WTC11 (cell line): ENCODE data around the gene SLC22A12. TPM values are rescaled to one million over a fixed set of nuclear protein-coding genes. Genes with fewer than 3 reads are reported as not detected.

Experiments
- CREM ChIP-seq: sonication (generic); formaldehyde crosslinking; IDR thresholded peaks from 2 replicates; pipeline ENCODE4 v1.8.1; 2022; ENCODE audit warnings: mild to moderate bottlenecking, missing genetic modification reagents, moderate library complexity
- JUN ChIP-seq: sonication (generic); formaldehyde crosslinking; IDR thresholded peaks from 2 replicates; pipeline ENCODE4 v1.8.0; 2023; ENCODE audit warnings: mild to moderate bottlenecking, missing genetic modification reagents
- KAT7 ChIP-seq: sonication (generic); formaldehyde crosslinking; IDR thresholded peaks from 2 replicates; pipeline ENCODE4 v1.8.1; 2023; ENCODE audit warnings: missing genetic modification reagents, mild to moderate bottlenecking, borderline replicate concordance
- MYBL2 ChIP-seq: sonication (generic); formaldehyde crosslinking; IDR thresholded peaks from 2 replicates; pipeline ENCODE4 v1.8.1; 2023; ENCODE audit warnings: mild to moderate bottlenecking, moderate library complexity, missing genetic modification reagents
- SP1 ChIP-seq: sonication (generic); formaldehyde crosslinking; conservative IDR thresholded peaks from 2 replicates; pipeline ENCODE4 v1.8.1; 2022; ENCODE audit warnings: missing genetic modification reagents
- TEAD4 ChIP-seq: sonication (generic); formaldehyde crosslinking; IDR thresholded peaks from 2 replicates; pipeline ENCODE4 v1.8.0; 2022; ENCODE audit warnings: mild to moderate bottlenecking, missing genetic modification reagents
- ZNF138 ChIP-seq: sonication (generic); formaldehyde crosslinking; conservative IDR thresholded peaks from 2 replicates; pipeline ENCODE4 v1.8.1; 2022; ENCODE audit warnings: mild to moderate bottlenecking, moderate library complexity, missing genetic modification reagents
- ZNF219 ChIP-seq: sonication (generic); formaldehyde crosslinking; IDR thresholded peaks from 2 replicates; pipeline ENCODE4 v1.8.0; 2023; ENCODE audit warnings: missing genetic modification reagents, mild to moderate bottlenecking, borderline replicate concordance
- ZNF232 ChIP-seq: sonication (generic); formaldehyde crosslinking; IDR thresholded peaks from 2 replicates; pipeline ENCODE4 v1.8.0; 2022; ENCODE audit warnings: mild to moderate bottlenecking, missing genetic modification reagents
- total RNA-seq: library from RNA; stranded (reverse); gene quantifications from 3 replicates; pipeline ENCODE4 v1.2.3, GENCODE V29; 2021
- TF ChIP-seq, protein P1 (sequence below): fragments of 250-450 bp; sonication (Bioruptor Pico); IDR thresholded peaks from 2 replicates; pipeline ENCODE4 v1.9.0; 2021; ENCODE audit warnings: mild to moderate bottlenecking, borderline replicate concordance
- TF ChIP-seq, protein P2 (sequence below): fragments of 250-450 bp; sonication (Bioruptor Pico); IDR thresholded peaks from 2 replicates; pipeline ENCODE4 v2.1.2; 2022; ENCODE audit warnings: mild to moderate bottlenecking, moderate library complexity
- TF ChIP-seq, protein P3 (sequence below): fragments of 250-450 bp; sonication (Bioruptor Pico); IDR thresholded peaks from 2 replicates; pipeline ENCODE4 v1.9.0; 2021; ENCODE audit warnings: moderate library complexity, mild to moderate bottlenecking, inconsistent platforms, borderline replicate concordance
- TF ChIP-seq, protein P4 (sequence below): sonication (generic); formaldehyde crosslinking; IDR thresholded peaks from 2 replicates; pipeline ENCODE4 v1.8.1; 2023; ENCODE audit warnings: mild to moderate bottlenecking, missing genetic modification reagents, borderline replicate concordance
- TF ChIP-seq, protein P5 (sequence below): sonication (generic); formaldehyde crosslinking; IDR thresholded peaks from 2 replicates; pipeline ENCODE4 v1.8.0; 2022; ENCODE audit warnings: mild to moderate bottlenecking, missing genetic modification reagents
- TF ChIP-seq, protein P6 (sequence below): sonication (generic); formaldehyde crosslinking; IDR thresholded peaks from 2 replicates; pipeline ENCODE4 v1.8.1; 2023; ENCODE audit warnings: mild to moderate bottlenecking, moderate library complexity, missing genetic modification reagents
- TF ChIP-seq, protein P7 (sequence below): sonication (generic); formaldehyde crosslinking; IDR thresholded peaks from 2 replicates; pipeline ENCODE4 v1.8.1; 2022; ENCODE audit warnings: low read depth, mild to moderate bottlenecking, moderate library complexity, missing genetic modification reagents, borderline replicate concordance
- TF ChIP-seq, protein P8 (sequence below): sonication (generic); formaldehyde crosslinking; IDR thresholded peaks from 2 replicates; pipeline ENCODE4 v1.8.1; 2023; ENCODE audit warnings: mild to moderate bottlenecking, missing genetic modification reagents
- TF ChIP-seq, protein P9 (sequence below): sonication (generic); formaldehyde crosslinking; IDR thresholded peaks from 2 replicates; pipeline ENCODE4 v1.8.1; 2023; ENCODE audit warnings: mild to moderate bottlenecking, missing genetic modification reagents

Gene SLC22A12
- total RNA-seq, 1 experiment from 2014 or later, result not detected

DNA sequence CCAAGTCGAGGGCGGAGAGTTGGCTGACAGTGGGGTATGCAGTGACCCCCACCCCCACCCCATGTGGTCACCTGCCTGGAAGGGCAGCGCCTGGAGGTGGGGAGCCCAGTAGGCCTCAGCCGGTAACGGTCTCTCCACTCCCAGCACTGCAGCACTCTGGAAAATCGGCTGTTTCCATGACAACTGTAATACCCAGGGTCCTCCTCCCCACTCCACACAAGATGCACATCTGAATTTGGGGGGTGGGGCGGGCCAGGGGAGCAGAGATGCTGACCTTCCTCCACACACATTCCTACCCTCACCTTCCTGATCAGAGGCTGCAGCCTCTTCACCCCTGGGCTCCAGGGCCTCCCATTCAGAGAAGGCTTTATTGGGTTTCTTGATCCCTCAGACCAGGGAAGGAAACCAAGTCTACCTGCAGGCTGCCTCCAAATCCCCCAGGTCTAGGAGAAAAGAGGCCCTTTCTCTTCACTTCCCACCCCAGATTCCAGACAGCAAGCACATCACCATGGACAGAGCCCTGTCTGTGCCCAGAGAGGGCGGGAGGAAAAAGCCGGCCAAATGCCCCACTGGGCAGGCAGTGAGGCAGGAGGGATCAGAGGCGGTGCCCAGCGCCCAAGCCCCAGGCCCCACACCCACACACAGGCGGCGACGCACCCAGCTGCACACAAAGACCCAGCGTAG lies 46.5 kb downstream of the SLC22A12 start (continued):
- TF ChIP-seq, protein P1, sequence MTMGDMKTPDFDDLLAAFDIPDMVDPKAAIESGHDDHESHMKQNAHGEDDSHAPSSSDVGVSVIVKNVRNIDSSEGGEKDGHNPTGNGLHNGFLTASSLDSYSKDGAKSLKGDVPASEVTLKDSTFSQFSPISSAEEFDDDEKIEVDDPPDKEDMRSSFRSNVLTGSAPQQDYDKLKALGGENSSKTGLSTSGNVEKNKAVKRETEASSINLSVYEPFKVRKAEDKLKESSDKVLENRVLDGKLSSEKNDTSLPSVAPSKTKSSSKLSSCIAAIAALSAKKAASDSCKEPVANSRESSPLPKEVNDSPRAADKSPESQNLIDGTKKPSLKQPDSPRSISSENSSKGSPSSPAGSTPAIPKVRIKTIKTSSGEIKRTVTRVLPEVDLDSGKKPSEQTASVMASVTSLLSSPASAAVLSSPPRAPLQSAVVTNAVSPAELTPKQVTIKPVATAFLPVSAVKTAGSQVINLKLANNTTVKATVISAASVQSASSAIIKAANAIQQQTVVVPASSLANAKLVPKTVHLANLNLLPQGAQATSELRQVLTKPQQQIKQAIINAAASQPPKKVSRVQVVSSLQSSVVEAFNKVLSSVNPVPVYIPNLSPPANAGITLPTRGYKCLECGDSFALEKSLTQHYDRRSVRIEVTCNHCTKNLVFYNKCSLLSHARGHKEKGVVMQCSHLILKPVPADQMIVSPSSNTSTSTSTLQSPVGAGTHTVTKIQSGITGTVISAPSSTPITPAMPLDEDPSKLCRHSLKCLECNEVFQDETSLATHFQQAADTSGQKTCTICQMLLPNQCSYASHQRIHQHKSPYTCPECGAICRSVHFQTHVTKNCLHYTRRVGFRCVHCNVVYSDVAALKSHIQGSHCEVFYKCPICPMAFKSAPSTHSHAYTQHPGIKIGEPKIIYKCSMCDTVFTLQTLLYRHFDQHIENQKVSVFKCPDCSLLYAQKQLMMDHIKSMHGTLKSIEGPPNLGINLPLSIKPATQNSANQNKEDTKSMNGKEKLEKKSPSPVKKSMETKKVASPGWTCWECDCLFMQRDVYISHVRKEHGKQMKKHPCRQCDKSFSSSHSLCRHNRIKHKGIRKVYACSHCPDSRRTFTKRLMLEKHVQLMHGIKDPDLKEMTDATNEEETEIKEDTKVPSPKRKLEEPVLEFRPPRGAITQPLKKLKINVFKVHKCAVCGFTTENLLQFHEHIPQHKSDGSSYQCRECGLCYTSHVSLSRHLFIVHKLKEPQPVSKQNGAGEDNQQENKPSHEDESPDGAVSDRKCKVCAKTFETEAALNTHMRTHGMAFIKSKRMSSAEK (CRISPR knock-in tag), result no peak
- TF ChIP-seq, protein P2, sequence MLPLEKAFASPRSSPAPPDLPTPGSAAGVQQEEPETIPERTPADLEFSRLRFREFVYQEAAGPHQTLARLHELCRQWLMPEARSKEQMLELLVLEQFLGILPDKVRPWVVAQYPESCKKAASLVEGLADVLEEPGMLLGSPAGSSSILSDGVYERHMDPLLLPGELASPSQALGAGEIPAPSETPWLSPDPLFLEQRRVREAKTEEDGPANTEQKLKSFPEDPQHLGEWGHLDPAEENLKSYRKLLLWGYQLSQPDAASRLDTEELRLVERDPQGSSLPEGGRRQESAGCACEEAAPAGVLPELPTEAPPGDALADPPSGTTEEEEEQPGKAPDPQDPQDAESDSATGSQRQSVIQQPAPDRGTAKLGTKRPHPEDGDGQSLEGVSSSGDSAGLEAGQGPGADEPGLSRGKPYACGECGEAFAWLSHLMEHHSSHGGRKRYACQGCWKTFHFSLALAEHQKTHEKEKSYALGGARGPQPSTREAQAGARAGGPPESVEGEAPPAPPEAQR (CRISPR knock-in tag), result no peak
- TF ChIP-seq, protein P3, sequence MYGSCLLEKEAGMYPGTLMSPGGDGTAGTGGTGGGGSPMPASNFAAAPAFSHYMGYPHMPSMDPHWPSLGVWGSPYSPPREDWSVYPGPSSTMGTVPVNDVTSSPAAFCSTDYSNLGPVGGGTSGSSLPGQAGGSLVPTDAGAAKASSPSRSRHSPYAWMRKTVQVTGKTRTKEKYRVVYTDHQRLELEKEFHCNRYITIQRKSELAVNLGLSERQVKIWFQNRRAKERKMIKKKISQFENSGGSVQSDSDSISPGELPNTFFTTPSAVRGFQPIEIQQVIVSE (CRISPR knock-in tag), result no peak
- TF ChIP-seq KAT7 (CRISPR knock-in tag), result no peak
- TF ChIP-seq SP1 (CRISPR knock-in tag), result no peak; the same call in 1 of the 2 replicates
- TF ChIP-seq ZNF138 (CRISPR knock-in tag), result no peak
- TF ChIP-seq ZNF232, result no peak
- TF ChIP-seq, protein P4, sequence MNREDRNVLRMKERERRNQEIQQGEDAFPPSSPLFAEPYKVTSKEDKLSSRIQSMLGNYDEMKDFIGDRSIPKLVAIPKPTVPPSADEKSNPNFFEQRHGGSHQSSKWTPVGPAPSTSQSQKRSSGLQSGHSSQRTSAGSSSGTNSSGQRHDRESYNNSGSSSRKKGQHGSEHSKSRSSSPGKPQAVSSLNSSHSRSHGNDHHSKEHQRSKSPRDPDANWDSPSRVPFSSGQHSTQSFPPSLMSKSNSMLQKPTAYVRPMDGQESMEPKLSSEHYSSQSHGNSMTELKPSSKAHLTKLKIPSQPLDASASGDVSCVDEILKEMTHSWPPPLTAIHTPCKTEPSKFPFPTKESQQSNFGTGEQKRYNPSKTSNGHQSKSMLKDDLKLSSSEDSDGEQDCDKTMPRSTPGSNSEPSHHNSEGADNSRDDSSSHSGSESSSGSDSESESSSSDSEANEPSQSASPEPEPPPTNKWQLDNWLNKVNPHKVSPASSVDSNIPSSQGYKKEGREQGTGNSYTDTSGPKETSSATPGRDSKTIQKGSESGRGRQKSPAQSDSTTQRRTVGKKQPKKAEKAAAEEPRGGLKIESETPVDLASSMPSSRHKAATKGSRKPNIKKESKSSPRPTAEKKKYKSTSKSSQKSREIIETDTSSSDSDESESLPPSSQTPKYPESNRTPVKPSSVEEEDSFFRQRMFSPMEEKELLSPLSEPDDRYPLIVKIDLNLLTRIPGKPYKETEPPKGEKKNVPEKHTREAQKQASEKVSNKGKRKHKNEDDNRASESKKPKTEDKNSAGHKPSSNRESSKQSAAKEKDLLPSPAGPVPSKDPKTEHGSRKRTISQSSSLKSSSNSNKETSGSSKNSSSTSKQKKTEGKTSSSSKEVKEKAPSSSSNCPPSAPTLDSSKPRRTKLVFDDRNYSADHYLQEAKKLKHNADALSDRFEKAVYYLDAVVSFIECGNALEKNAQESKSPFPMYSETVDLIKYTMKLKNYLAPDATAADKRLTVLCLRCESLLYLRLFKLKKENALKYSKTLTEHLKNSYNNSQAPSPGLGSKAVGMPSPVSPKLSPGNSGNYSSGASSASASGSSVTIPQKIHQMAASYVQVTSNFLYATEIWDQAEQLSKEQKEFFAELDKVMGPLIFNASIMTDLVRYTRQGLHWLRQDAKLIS (CRISPR knock-in tag), result no peak
- TF ChIP-seq, protein P5, sequence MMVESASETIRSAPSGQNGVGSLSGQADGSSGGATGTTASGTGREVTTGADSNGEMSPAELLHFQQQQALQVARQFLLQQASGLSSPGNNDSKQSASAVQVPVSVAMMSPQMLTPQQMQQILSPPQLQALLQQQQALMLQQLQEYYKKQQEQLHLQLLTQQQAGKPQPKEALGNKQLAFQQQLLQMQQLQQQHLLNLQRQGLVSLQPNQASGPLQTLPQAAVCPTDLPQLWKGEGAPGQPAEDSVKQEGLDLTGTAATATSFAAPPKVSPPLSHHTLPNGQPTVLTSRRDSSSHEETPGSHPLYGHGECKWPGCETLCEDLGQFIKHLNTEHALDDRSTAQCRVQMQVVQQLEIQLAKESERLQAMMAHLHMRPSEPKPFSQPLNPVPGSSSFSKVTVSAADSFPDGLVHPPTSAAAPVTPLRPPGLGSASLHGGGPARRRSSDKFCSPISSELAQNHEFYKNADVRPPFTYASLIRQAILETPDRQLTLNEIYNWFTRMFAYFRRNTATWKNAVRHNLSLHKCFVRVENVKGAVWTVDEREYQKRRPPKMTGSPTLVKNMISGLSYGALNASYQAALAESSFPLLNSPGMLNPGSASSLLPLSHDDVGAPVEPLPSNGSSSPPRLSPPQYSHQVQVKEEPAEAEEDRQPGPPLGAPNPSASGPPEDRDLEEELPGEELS, result no peak
- TF ChIP-seq, protein P6, sequence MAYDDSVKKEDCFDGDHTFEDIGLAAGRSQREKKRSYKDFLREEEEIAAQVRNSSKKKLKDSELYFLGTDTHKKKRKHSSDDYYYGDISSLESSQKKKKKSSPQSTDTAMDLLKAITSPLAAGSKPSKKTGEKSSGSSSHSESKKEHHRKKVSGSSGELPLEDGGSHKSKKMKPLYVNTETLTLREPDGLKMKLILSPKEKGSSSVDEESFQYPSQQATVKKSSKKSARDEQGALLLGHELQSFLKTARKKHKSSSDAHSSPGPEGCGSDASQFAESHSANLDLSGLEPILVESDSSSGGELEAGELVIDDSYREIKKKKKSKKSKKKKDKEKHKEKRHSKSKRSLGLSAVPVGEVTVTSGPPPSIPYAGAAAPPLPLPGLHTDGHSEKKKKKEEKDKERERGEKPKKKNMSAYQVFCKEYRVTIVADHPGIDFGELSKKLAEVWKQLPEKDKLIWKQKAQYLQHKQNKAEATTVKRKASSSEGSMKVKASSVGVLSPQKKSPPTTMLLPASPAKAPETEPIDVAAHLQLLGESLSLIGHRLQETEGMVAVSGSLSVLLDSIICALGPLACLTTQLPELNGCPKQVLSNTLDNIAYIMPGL, result no peak
- TF ChIP-seq, protein P7, sequence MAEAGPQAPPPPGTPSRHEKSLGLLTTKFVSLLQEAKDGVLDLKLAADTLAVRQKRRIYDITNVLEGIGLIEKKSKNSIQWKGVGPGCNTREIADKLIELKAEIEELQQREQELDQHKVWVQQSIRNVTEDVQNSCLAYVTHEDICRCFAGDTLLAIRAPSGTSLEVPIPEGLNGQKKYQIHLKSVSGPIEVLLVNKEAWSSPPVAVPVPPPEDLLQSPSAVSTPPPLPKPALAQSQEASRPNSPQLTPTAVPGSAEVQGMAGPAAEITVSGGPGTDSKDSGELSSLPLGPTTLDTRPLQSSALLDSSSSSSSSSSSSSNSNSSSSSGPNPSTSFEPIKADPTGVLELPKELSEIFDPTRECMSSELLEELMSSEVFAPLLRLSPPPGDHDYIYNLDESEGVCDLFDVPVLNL (CRISPR knock-in tag), result no peak
- no peak for TF ChIP-seq MYBL2 (CRISPR knock-in tag)
- no peak for TF ChIP-seq TEAD4 (CRISPR knock-in tag)
- 0 out of 2 replicates have a peak, but pooled peaks have one; percentile 16 for TF ChIP-seq JUN (CRISPR knock-in tag)
- no peak for TF ChIP-seq CREM
- no peak for TF ChIP-seq ZNF219 (CRISPR knock-in tag)
- TF ChIP-seq, protein P8, sequence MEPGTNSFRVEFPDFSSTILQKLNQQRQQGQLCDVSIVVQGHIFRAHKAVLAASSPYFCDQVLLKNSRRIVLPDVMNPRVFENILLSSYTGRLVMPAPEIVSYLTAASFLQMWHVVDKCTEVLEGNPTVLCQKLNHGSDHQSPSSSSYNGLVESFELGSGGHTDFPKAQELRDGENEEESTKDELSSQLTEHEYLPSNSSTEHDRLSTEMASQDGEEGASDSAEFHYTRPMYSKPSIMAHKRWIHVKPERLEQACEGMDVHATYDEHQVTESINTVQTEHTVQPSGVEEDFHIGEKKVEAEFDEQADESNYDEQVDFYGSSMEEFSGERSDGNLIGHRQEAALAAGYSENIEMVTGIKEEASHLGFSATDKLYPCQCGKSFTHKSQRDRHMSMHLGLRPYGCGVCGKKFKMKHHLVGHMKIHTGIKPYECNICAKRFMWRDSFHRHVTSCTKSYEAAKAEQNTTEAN (CRISPR knock-in tag), result no peak
- TF ChIP-seq, protein P9, sequence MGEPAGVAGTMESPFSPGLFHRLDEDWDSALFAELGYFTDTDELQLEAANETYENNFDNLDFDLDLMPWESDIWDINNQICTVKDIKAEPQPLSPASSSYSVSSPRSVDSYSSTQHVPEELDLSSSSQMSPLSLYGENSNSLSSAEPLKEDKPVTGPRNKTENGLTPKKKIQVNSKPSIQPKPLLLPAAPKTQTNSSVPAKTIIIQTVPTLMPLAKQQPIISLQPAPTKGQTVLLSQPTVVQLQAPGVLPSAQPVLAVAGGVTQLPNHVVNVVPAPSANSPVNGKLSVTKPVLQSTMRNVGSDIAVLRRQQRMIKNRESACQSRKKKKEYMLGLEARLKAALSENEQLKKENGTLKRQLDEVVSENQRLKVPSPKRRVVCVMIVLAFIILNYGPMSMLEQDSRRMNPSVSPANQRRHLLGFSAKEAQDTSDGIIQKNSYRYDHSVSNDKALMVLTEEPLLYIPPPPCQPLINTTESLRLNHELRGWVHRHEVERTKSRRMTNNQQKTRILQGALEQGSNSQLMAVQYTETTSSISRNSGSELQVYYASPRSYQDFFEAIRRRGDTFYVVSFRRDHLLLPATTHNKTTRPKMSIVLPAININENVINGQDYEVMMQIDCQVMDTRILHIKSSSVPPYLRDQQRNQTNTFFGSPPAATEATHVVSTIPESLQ, result no peak
